Transverse colon (tissue), 4 donors: ENCODE measurements around the gene PRB2.
"Not testable (repeated sequence)": the region's sequence is repeated elsewhere in the genome, so short reads cannot be mapped to it uniquely, and the experiment has no call there.

Source experiments
- CTCF ChIP-seq, 5 experiments: fragments of 200-600 bp in 3 of 5; fragments of 450-650 bp in 2 of 5; sonication (generic) in 3 of 5; IDR thresholded peaks; 1 replicate in 2 of 5; 2 replicates in 3 of 5; pipeline ENCODE4 v1.5.1; 2016 to 2017; ENCODE audit warnings: antibody characterized with exemption in 5 of 5, inconsistent platforms in 3 of 5, mild to moderate bottlenecking in 2 of 5, moderate library complexity in 1 of 5
- EP300 ChIP-seq: sonication (generic); formaldehyde crosslinking; IDR thresholded peaks from one replicate; pipeline ENCODE4 v1.6.1; 2017; ENCODE audit warnings: antibody characterized with exemption, low read depth
- POLR2A ChIP-seq: fragments of 450-650 bp; IDR thresholded peaks from one replicate; pipeline ENCODE4 v1.6.1; 2016; ENCODE audit warnings: antibody characterized with exemption, mild to moderate bottlenecking, moderate library complexity
- POLR2AphosphoS5 ChIP-seq, 3 donors: sonication (generic); formaldehyde crosslinking; IDR thresholded peaks; one replicate each; pipeline ENCODE4 v1.6.1; 2016; ENCODE audit warnings: antibody characterized with exemption in 3 of 3

- not testable (repeated sequence) for TF ChIP-seq CTCF (IDR thresholded peaks at IDR 0.05); EP300; POLR2AphosphoS5 (IDR thresholded peaks at IDR 0.05); POLR2A
Observed at GRCh38 chr12:11395467-11395866, at the start of gene PRB2.
